Measurements from ENCODE around the gene SEMA5A. TPM values are rescaled to one million over a fixed set of nuclear protein-coding genes. Genes with fewer than 3 reads are reported as not detected.

Gene SEMA5A
- total RNA-seq, 1 donor from 2014 or later, result 13.8 TPM

DNA sequence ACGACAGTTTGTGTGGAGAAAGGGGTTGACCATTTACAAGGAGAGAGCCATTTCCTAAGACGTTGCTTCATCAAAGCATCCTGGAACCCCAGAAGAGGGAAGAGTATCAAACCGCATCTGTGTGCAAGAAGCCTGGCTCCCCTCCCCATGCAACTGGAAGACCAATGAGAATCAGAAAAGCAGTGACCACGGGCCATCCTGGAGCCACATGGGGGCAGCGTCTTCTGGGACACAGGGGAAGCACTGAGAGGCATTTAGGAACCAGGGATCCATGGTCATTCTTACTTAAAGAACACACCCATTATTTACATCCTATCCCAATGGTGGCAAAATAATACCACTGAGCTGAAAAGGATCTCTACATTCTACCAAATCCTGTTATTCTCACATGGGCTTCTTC is 29.3 kb downstream of the SEMA5A start:
- H3K27ac Mint-ChIP-seq (ENCODE audit: unreplicated experiment), result no peak overlapping the region
- Histone ChIP-seq H3K4me2 (ENCODE audit: low read length) (no peak overlapping the region), H3K9ac (ENCODE audit: low read length) (no peak overlapping the region), H3K79me2 (ENCODE audit: insufficient read depth, low read length) (peaks cover under 1% of the 10 kb centered on the region), H3K4me3 (ENCODE audit: insufficient read depth, low read depth, low read length) (no peak overlapping the region), H3K4me1 (ENCODE audit: insufficient read depth, low read length) (no peaks in the 10 kb centered on the region), H3K27ac (ENCODE audit: low read depth, low read length) (no peak overlapping the region), H4K20me1 (ENCODE audit: insufficient read depth, low read length) (peaks cover 3% of the 10 kb centered on the region), H3K27me3 (ENCODE audit: insufficient read depth, low read length) (no peaks in the 10 kb centered on the region), H3K9me3 (ENCODE audit: insufficient read depth, low read depth, low read length) (no peaks in the 10 kb centered on the region), H3K36me3 (ENCODE audit: insufficient read depth, low read length) (no peaks in the 10 kb centered on the region), H2AFZ (ENCODE audit: low read depth, low read length) (no peak overlapping the region)
- no peaks in the 10 kb centered on the region for H3K36me3 Mint-ChIP-seq (ENCODE audit: low read depth, unreplicated experiment)
- no peak overlapping the region for H3K4me3 Mint-ChIP-seq (ENCODE audit: unreplicated experiment)
- TF ChIP-seq, protein P1, sequence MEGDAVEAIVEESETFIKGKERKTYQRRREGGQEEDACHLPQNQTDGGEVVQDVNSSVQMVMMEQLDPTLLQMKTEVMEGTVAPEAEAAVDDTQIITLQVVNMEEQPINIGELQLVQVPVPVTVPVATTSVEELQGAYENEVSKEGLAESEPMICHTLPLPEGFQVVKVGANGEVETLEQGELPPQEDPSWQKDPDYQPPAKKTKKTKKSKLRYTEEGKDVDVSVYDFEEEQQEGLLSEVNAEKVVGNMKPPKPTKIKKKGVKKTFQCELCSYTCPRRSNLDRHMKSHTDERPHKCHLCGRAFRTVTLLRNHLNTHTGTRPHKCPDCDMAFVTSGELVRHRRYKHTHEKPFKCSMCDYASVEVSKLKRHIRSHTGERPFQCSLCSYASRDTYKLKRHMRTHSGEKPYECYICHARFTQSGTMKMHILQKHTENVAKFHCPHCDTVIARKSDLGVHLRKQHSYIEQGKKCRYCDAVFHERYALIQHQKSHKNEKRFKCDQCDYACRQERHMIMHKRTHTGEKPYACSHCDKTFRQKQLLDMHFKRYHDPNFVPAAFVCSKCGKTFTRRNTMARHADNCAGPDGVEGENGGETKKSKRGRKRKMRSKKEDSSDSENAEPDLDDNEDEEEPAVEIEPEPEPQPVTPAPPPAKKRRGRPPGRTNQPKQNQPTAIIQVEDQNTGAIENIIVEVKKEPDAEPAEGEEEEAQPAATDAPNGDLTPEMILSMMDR (IDR thresholded peaks at IDR 0.05; ENCODE audit: insufficient read depth, low read depth, low read length), result no peak
- TF ChIP-seq EZH2 (IDR thresholded peaks at IDR 0.05; ENCODE audit: insufficient read depth, low read length), result no peak
- peaks cover 3% of the 10 kb centered on the region for H3K9me3 Mint-ChIP-seq (ENCODE audit: unreplicated experiment)
- H3K27me3 Mint-ChIP-seq (ENCODE audit: low read depth, unreplicated experiment), result no peaks in the 10 kb centered on the region
- no peak for DNase-seq (ENCODE audit: low read depth)
- no peaks in the 10 kb centered on the region for H3K4me1 Mint-ChIP-seq (ENCODE audit: low read depth, unreplicated experiment)
- FAIRE-seq, result no peak

GRCh38 chr5:9515436-9515835 is 30.4 kb downstream of the SEMA5A start:
- FAIRE-seq, result no peak
- Histone ChIP-seq H2AFZ (ENCODE audit: low read depth, low read length) (no peak overlapping the region), H3K4me1 (ENCODE audit: insufficient read depth, low read length) (no peaks in the 10 kb centered on the region), H4K20me1 (ENCODE audit: insufficient read depth, low read length) (peaks cover 3% of the 10 kb centered on the region), H3K27ac (ENCODE audit: low read depth, low read length) (no peak overlapping the region), H3K79me2 (ENCODE audit: insufficient read depth, low read length) (peaks cover 2% of the 10 kb centered on the region), H3K9ac (ENCODE audit: low read length) (no peak overlapping the region), H3K4me2 (ENCODE audit: low read length) (no peak overlapping the region), H3K36me3 (ENCODE audit: insufficient read depth, low read length) (no peaks in the 10 kb centered on the region), H3K27me3 (ENCODE audit: insufficient read depth, low read length) (no peaks in the 10 kb centered on the region), H3K4me3 (ENCODE audit: insufficient read depth, low read depth, low read length) (no peak overlapping the region), H3K9me3 (ENCODE audit: insufficient read depth, low read depth, low read length) (no peaks in the 10 kb centered on the region)
- Mint-ChIP-seq H3K4me3 (ENCODE audit: unreplicated experiment) (no peak overlapping the region), H3K9me3 (ENCODE audit: unreplicated experiment) (peaks cover 3% of the 10 kb centered on the region), H3K36me3 (ENCODE audit: low read depth, unreplicated experiment) (no peaks in the 10 kb centered on the region), H3K27ac (ENCODE audit: unreplicated experiment) (no peak overlapping the region), H3K27me3 (ENCODE audit: low read depth, unreplicated experiment) (no peaks in the 10 kb centered on the region), H3K4me1 (ENCODE audit: low read depth, unreplicated experiment) (no peaks in the 10 kb centered on the region)
- DNase-seq (ENCODE audit: low read depth), result no peak
- TF ChIP-seq EZH2 (IDR thresholded peaks at IDR 0.05; ENCODE audit: insufficient read depth, low read length), result no peak
- TF ChIP-seq, protein P1 (IDR thresholded peaks at IDR 0.05; ENCODE audit: insufficient read depth, low read depth, low read length), result no peak

DNA sequence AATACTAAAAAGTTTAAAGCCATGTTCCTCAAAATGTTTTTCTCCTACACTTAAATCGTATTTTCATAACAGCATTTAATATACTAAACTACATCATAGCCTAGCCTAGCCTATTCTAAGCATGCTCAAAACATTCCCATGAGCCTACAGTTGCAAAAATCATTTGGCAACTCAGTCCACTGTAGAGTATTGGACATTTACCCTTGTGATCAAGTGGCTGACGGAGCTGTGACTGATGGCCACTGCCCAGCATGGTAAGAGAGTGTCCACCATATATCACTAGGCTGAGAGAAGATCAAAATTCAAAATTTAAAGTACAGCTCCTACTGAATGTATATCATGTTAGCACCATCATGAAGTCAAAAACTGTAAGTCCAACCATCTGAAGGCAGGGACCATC is 30.9 kb downstream of the SEMA5A start:
- Histone ChIP-seq H3K4me2 (ENCODE audit: low read length) (no peak overlapping the region), H3K36me3 (ENCODE audit: insufficient read depth, low read length) (no peaks in the 10 kb centered on the region), H3K4me3 (ENCODE audit: insufficient read depth, low read depth, low read length) (no peak overlapping the region), H3K4me1 (ENCODE audit: insufficient read depth, low read length) (no peaks in the 10 kb centered on the region), H4K20me1 (ENCODE audit: insufficient read depth, low read length) (peaks cover 3% of the 10 kb centered on the region), H3K9me3 (ENCODE audit: insufficient read depth, low read depth, low read length) (no peaks in the 10 kb centered on the region), H3K9ac (ENCODE audit: low read length) (no peak overlapping the region), H3K79me2 (ENCODE audit: insufficient read depth, low read length) (peaks cover 2% of the 10 kb centered on the region), H2AFZ (ENCODE audit: low read depth, low read length) (no peak overlapping the region), H3K27me3 (ENCODE audit: insufficient read depth, low read length) (no peaks in the 10 kb centered on the region), H3K27ac (ENCODE audit: low read depth, low read length) (no peak overlapping the region)
- Mint-ChIP-seq H3K27ac (ENCODE audit: unreplicated experiment) (no peak overlapping the region), H3K4me3 (ENCODE audit: unreplicated experiment) (no peak overlapping the region), H3K36me3 (ENCODE audit: low read depth, unreplicated experiment) (no peaks in the 10 kb centered on the region), H3K9me3 (ENCODE audit: unreplicated experiment) (peaks cover 3% of the 10 kb centered on the region), H3K4me1 (ENCODE audit: low read depth, unreplicated experiment) (no peaks in the 10 kb centered on the region), H3K27me3 (ENCODE audit: low read depth, unreplicated experiment) (no peaks in the 10 kb centered on the region)
- no peak for FAIRE-seq
- no peak for TF ChIP-seq EZH2 (IDR thresholded peaks at IDR 0.05; ENCODE audit: insufficient read depth, low read length)
- TF ChIP-seq, protein P1 (IDR thresholded peaks at IDR 0.05; ENCODE audit: insufficient read depth, low read depth, low read length), result no peak
- no peak for DNase-seq (ENCODE audit: low read depth)

All from astrocyte (in vitro differentiated cells and primary cell).